Sciatic nerve (tissue), 2 donors: Measurements from ENCODE around the gene MTHFD1L. TPM values are rescaled to one million over a fixed set of nuclear protein-coding genes. Genes with fewer than 3 reads are reported as not detected.
"Not testable (repeated sequence)": the region's sequence is repeated elsewhere in the genome, so short reads cannot be mapped to it uniquely, and the experiment has no call there.

Source experiments
- ATAC-seq: fragments of 200-7000 bp; cut with Tn5 transposase; one replicate; pipeline ENCODE4 v1.9.1; 2020; ENCODE audit warnings: mild to moderate bottlenecking, moderate library complexity
- DNase-seq: peaks from one replicate; pipeline ENCODE4 v3.0.0-alpha.2; 2020; ENCODE audit warnings: low spot score
- intact Hi-C: fragments of 100-400 bp; cut with DNase I; formaldehyde crosslinking; loops from one replicate; pipeline ENCODE4 v1.14.2; 2022
- total RNA-seq: library from RNA; stranded (reverse); fragmentation: NEBNext Ultra II Directional; extraction: Animal tissue kit (Norgen Biotek cat#: 25700); gene quantifications from one replicate; pipeline ENCODE4 v1.2.1, GENCODE V29; 2021
- donor health status: DM: no; HTN: no; CAD: no.
- donor health status: DM: no; HTN: no; CAD: no.

Gene MTHFD1L
- total RNA-seq, 1 donor from 2014 or later = 30.4 TPM

DNA sequence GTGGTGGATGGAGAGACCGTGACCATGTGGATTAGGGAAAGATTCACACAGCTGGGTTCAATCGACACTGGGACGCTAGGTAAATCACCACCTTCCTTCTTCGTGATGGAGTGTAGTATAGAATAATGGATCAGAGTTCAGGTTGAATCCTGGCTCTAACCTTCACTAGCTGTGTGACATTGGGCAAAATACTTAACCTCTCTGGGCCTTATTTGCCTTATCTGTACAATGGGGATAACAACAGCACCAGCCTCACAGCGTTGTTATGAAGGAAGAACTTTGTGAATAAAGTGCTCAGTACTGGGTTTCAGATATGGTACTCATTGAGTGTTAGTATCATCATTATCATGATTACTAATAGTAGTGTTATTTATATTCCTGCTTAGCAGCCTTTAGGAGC is 248.1 kb downstream of the MTHFD1L start:
- DNase-seq (no peak), ATAC-seq (no peak)
- intact Hi-C loops = no loop called here

- ATAC-seq (no peak), DNase-seq (no peak)
- intact Hi-C loops = no loop called here
Measured at GRCh38 chr6:151118461-151119123, 253.1 kb downstream of the MTHFD1L start.

- DNase-seq = no peak
- intact Hi-C loops = no loop called here
- ATAC-seq = no peak
Measured at GRCh38 chr6:151119823-151120524, 254.5 kb downstream of the MTHFD1L start.

DNA sequence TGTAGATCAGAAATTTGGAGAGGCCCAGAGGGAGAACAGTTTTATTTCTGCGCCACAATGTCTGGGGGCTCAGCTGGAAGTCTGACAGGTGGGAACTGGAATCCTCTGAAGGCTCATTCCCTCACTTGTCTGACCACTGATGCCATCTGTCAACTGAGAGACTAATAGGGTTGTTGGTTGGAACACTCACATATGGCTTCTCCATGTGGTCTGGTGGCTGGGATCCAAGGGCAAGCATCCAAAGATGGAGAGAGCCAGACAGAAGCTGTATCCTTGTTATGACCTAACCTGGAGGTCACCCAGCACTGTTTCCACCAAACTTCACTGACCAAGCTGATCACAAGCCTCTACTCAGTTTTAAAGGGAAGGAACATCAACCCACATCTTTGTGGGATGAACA is 256.4 kb downstream of the MTHFD1L start:
- ATAC-seq (peak; percentile 73), DNase-seq (no peak)
- intact Hi-C loops = no loop called here

GRCh38 chr6:151123641-151124040 is 258.1 kb downstream of the MTHFD1L start:
- ATAC-seq, DNase-seq, intact Hi-C loops: not testable (repeated sequence)

GRCh38 chr6:151125242-151125641 is 259.7 kb downstream of the MTHFD1L start:
- intact Hi-C loops, ATAC-seq, DNase-seq: not testable (repeated sequence)

- ATAC-seq, intact Hi-C loops, DNase-seq: not testable (repeated sequence)
Measured at GRCh38 chr6:151125651-151126416, 260.3 kb downstream of the MTHFD1L start.

GRCh38 chr6:151126417-151126724 is 260.9 kb downstream of the MTHFD1L start:
- ATAC-seq, DNase-seq, intact Hi-C loops: not testable (repeated sequence)

- DNase-seq, intact Hi-C loops, ATAC-seq: not testable (repeated sequence)
Measured at GRCh38 chr6:151127133-151127798, 261.8 kb downstream of the MTHFD1L start.

GRCh38 chr6:151128763-151129370 is 263.4 kb downstream of the MTHFD1L start:
- ATAC-seq = no peak
- no peak for DNase-seq
- intact Hi-C loops = no loop called here

DNA sequence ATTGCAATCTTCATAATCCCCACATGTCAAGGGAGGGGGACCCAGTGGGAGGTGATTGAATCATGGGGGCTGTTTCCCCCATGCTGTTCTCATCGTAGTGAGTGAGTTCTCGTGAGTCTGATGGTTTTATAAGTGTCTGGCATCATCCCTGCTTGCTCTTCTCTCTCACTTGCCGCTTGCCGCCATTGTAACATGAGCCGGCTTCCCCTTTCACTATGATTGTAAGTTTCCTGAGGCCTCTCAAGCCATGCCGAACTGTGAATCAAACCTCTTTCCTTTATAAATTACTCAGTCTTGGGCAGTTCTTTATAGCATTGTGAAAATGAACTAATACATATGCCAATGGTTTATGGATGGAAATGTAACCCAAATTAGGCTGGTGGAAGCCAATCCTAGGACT is 264.8 kb downstream of the MTHFD1L start:
- no peak for ATAC-seq
- intact Hi-C loops = no loop called here
- no peak for DNase-seq

- intact Hi-C loops = no loop called here
- ATAC-seq = no peak
- no peak for DNase-seq
Measured at GRCh38 chr6:151131324-151132007, 266.0 kb downstream of the MTHFD1L start.

DNA sequence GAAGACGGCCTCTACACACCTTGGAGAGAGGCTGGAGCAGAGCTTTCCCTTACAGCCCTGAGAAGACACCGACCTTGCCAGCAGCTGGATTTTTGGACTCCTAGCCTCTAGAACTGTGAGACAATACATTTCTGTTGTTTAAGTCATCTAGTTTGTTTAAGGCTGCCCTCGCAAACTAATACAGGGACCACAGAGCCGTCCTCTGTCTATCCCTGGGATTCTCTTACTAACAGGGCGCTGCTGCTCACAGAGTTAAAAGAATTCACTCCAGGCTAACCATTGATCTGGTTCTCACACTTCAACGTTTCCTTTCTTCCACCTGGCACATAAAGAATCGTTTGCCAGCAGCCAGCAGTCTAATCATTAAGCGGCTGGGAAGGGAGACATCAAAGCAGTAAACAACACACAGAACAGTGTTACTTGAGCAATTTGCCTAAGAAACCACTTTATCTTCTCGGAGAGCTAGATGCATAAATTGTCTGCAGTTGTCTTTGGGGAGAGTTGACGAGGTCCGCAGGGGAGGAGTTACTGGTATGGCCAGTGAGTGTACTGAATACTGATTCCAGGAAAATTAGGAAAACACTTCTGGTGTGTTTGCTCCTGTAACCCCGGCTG is 270.7 kb downstream of the MTHFD1L start:
- DNase-seq (no peak), ATAC-seq (peak; percentile 87)

GRCh38 chr6:151137542-151137941 is 272.0 kb downstream of the MTHFD1L start:
- intact Hi-C loops = no loop called here
- DNase-seq (no peak), ATAC-seq (no peak)

More for the DNA sequence above, 270.7 kb downstream of the MTHFD1L start:
- intact Hi-C loops = no loop called here

GRCh38 chr6:151139524-151139923 is 274.0 kb downstream of the MTHFD1L start:
- intact Hi-C loops = no loop called here
- DNase-seq (no peak), ATAC-seq (no peak)

GRCh38 chr6:151140767-151141166 is 275.3 kb downstream of the MTHFD1L start:
- no peak for ATAC-seq
- no peak for DNase-seq
- intact Hi-C loops = no loop called here

DNA sequence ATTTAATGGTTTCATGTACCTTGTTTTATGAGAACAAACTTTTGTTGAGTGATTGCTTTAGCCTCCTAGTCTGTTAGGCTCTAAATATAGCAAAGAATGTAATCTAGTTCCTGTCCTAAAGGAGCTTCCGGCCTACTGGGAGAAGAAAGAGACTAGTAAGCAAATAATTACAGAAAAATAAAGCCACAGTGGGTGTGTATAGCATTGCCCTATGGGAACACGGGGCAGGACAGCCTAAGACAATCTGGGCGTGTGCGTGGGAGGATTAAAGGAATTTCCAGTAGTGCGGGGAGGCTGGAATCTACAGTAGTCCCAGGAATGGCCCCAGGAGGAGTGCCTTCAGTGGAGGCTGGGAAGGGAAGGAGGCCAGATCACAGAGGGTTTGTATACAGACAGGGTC is 276.2 kb downstream of the MTHFD1L start:
- intact Hi-C loops = no loop called here
- no peak for DNase-seq
- peak; percentile 24 for ATAC-seq

- no peak for DNase-seq
- intact Hi-C loops = no loop called here
- ATAC-seq = no peak
Measured at GRCh38 chr6:151142676-151143075, 277.2 kb downstream of the MTHFD1L start.
